Nephron progenitor cell (in vitro differentiated cells): ENCODE data around the gene PSMB4.
"Not testable (repeated sequence)": the region's sequence is repeated elsewhere in the genome, so short reads cannot be mapped to it uniquely, and the experiment has no call there.

ENCODE experiments used
- DNase-seq: peaks from one replicate; pipeline ENCODE4 v3.0.0; 2021
- H3K27ac Mint-ChIP-seq: 2 replicates; pipeline ENCODE4 v1.8.0; 2021; ENCODE audit warnings: mild to moderate bottlenecking, moderate library complexity, mixed read lengths
- H3K27me3 Mint-ChIP-seq: 2 replicates; pipeline ENCODE4 v1.8.0; 2021; ENCODE audit warnings: mild to moderate bottlenecking, low read depth, mixed read lengths; ENCODE audit not compliant: poor library complexity
- H3K36me3 Mint-ChIP-seq: 2 replicates; pipeline ENCODE4 v1.8.0; 2021; ENCODE audit warnings: low read depth, mixed read lengths
- H3K4me1 Mint-ChIP-seq: 2 replicates; pipeline ENCODE4 v1.8.0; 2021; ENCODE audit warnings: mixed read lengths
- H3K4me3 Mint-ChIP-seq: 2 replicates; pipeline ENCODE4 v1.8.0; 2021; ENCODE audit warnings: mild to moderate bottlenecking, moderate library complexity, mixed read lengths
- H3K9me3 Mint-ChIP-seq: 2 replicates; pipeline ENCODE4 v1.8.0; 2021; ENCODE audit warnings: mild to moderate bottlenecking, moderate library complexity, mixed read lengths
- CTCF ChIP-seq: fragments of 200-600 bp; sonication (generic); IDR thresholded peaks from 2 replicates; pipeline ENCODE4 v1.5.0; 2021; ENCODE audit warnings: antibody characterized with exemption

The PSMB4 gene

GRCh38 chr1:151384584-151384983, 14.8 kb upstream of the PSMB4 start:
- Mint-ChIP-seq H3K27me3 (no peaks in the 10 kb centered on the region), H3K36me3 (no peaks in the 10 kb centered on the region), H3K27ac (no peak overlapping the region), H3K9me3 (peaks cover 8% of the 10 kb centered on the region), H3K4me1 (no peaks in the 10 kb centered on the region), H3K4me3 (no peak overlapping the region)
- DNase-seq = no peak
- TF ChIP-seq CTCF = no peak

GRCh38 chr1:151386002-151386401, 13.4 kb upstream of the PSMB4 start:
- H3K27ac Mint-ChIP-seq = no peak overlapping the region
- H3K4me1 Mint-ChIP-seq = no peaks in the 10 kb centered on the region
- DNase-seq = no peak
- H3K4me3 Mint-ChIP-seq = no peak overlapping the region
- no peaks in the 10 kb centered on the region for H3K36me3 Mint-ChIP-seq
- H3K9me3 Mint-ChIP-seq = peaks cover 8% of the 10 kb centered on the region
- no peak for TF ChIP-seq CTCF
- no peaks in the 10 kb centered on the region for H3K27me3 Mint-ChIP-seq

DNA sequence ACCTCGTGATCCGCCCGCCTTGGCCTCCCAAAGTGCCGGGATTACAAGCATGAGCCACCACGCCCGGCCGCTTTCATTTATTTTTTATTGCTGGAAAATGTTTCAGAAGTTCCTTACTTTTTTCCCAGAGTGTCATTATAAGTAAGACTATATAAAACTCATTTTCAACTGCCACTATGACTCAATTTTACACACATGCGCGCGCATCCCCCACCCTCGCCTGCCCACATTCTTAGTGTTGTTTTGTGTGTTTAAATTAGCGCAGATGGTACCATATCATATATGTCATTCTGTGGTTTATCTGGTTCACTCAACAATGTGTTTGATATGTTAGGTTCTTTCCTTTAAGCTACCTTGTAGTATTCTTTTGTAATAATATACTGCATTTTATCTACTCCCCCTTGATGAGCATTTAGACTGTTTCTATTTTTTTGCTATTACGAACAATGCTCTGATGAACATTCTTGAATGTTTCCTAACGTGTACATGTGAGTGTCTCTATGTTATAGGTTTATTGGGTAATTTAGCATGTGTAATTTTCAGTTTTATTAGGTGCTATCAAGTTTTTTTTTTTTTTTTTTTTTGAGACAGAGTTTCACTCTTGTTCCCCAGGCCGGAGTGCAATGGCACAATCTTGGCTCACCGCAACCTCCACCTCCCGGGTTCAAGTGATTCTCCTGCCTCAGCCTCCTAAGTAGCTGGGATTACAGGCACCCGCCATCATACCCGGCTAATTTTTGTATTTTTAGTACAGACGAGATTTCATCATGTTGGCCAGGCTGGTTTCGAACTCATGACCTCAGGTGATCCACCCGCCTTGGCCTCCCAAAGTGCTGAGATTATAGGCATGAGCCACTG, 8.9 kb upstream of the PSMB4 start:
- H3K36me3 Mint-ChIP-seq, H3K27ac Mint-ChIP-seq, H3K27me3 Mint-ChIP-seq, H3K4me1 Mint-ChIP-seq, DNase-seq, H3K4me3 Mint-ChIP-seq: not testable (repeated sequence)
- H3K9me3 Mint-ChIP-seq = peaks cover 30% of the 10 kb centered on the region

DNA sequence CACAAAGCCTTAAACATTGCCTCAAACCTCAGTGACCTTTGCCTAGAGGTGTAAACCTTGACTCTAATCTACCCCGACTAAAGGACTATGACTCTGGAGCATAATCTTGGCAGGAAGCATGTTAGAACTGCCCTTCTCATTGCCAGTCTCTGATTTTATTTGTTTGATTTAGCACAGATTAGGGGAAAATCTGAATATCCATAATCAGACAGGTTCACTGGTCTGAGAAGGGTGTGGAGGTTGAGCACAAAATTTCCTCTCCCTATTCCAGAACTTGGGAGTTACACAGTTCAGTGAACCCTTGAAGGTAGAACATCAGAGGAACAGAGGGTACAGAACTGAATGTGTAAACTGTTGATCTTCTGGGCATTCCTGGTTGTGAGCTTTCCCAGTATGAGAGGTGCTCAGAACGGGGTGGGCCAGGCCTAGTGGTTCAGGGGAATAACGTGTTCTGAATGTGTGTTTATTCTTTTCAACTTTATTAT, 8.3 kb upstream of the PSMB4 start:
- H3K9me3 Mint-ChIP-seq = peaks cover 30% of the 10 kb centered on the region
- H3K36me3 Mint-ChIP-seq = peaks cover 5% of the 10 kb centered on the region
- no peak for TF ChIP-seq CTCF
- H3K4me3 Mint-ChIP-seq = no peak overlapping the region
- no peak for DNase-seq
- H3K4me1 Mint-ChIP-seq = no peaks in the 10 kb centered on the region
- H3K27ac Mint-ChIP-seq = no peak overlapping the region
- peaks cover 8% of the 10 kb centered on the region for H3K27me3 Mint-ChIP-seq

- DNase-seq = no peak
- Mint-ChIP-seq H3K36me3 (peaks cover 5% of the 10 kb centered on the region), H3K27ac (no peak overlapping the region), H3K4me1 (peaks cover 7% of the 10 kb centered on the region), H3K4me3 (no peak overlapping the region), H3K9me3 (peaks cover 23% of the 10 kb centered on the region), H3K27me3 (peaks cover 8% of the 10 kb centered on the region)
- no peak for TF ChIP-seq CTCF
Observed at GRCh38 chr1:151393583-151393982, 5.8 kb upstream of the PSMB4 start.

DNA sequence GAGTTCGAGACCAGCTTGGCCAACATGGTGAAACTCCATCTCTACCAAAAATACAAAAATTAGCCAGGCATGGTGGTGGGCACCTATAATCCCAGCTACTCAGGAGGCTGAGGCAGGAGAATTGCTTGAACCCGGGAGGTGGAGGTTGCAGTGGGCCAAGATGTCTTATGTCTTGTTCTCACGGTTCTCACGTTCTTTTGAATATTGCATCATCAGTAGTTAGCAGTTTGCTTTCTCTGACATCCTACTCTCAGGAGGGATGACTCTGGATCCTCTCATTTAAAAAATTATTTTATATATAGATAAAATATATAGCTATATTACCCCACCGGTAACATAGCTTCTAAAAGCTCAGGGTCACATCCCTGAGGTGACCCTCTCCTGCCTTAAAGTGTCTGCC, 3.1 kb upstream of the PSMB4 start:
- Mint-ChIP-seq H3K4me1 (peaks cover 28% of the 10 kb centered on the region), H3K9me3 (peaks cover 23% of the 10 kb centered on the region), H3K36me3 (peaks cover 13% of the 10 kb centered on the region)
- DNase-seq, H3K27me3 Mint-ChIP-seq, H3K4me3 Mint-ChIP-seq, H3K27ac Mint-ChIP-seq: not testable (repeated sequence)
